ENCODE results near the gene PPP3R1. TPM values are rescaled to one million over a fixed set of nuclear protein-coding genes. Genes with fewer than 3 reads are reported as not detected.

PPP3R1 gene
- polyA plus RNA-seq, 1 donor: 43.9 TPM

DNA sequence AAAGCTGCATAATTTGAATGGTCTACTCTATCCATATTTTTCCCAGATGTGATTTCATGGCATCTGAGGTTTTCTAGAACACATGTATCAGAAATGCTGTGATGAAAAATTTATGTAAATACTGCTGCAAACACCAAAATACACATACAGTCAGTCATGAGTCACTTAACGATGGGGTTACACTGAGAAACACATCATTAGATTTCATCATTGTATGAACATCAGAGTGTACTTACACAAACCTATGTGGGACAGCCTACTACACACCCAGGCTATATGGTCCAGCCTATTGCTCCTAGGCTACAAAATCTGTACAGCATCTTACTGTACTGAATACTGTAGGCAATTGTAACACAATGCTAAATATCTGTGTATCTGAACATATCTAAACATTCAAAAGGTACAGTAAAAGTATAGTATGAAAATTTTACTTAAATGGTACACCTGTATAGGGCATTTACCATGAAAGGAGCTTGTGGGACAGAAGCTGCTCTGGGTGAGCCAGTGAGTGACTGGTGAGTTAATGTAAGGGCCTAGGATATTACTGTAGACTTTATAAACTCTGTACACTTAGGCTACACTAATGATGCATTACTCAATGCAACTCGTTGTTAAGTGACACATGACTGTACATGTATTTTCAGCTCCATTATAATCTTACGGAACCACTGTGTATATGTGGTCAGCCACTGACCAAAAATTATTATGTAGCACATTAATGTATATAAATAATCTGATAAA, 61.2 kb downstream of the PPP3R1 start:
- no peak for DNase-seq
- H3K9me3 ChIP-seq (ENCODE audit: control insufficient read depth, low read depth, low read length): no peaks in the 10 kb centered on the region
- no CpG with 5 or more reads among the region's 3 CpGs for WGBS (ENCODE audit: insufficient coverage, low lambda C conversion rate)
- H3K36me3 ChIP-seq (ENCODE audit: control insufficient read depth, insufficient read depth, low read length): no peaks in the 10 kb centered on the region
- no peaks in the 10 kb centered on the region for H3K27me3 ChIP-seq (ENCODE audit: control insufficient read depth, insufficient read depth, low read length)
- no peaks in the 10 kb centered on the region for H3K4me1 ChIP-seq (ENCODE audit: control insufficient read depth, insufficient read depth, low read length)
- H3K27ac ChIP-seq (ENCODE audit: low read length): no peak overlapping the region
- H3K4me3 ChIP-seq (ENCODE audit: low read length): no peak overlapping the region

DNA sequence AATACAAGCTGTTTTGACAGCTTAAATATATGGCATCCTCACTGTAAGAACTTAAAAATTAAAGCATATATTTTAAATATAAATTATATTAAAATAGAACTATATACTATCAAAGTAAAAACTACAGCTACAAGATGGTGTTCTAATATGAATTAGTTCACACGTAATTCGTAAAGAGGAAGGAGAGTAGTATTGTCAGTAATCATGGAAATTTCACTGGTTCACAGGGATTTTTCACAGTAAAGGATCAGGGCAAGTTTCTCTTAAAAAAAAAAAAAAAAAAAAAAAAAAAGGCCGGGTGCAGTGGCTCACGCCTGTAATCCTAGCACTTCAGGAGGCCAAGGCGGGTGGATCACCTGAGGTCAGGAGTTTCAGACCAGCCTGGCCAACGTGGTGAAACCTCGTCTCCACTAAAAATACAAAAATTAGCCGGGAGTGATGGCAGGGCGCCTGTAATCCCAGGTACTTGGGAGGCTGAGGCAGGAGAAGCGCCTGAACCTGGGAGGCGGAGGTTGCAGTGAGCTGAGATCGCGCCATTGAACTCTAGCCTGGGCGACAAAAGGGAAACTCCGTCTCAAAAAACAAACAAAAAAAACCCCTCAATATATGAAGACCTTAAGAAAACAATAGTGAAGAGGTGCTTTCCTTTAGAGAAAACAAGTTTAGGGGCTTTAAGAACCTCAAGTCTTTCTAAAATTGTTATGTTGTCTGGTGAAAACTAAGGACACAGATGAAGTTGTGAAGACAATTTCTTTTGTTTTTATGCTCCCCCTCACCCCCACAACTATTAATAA, 62.1 kb downstream of the PPP3R1 start:
- no peaks in the 10 kb centered on the region for H3K27me3 ChIP-seq (ENCODE audit: control insufficient read depth, insufficient read depth, low read length)
- H3K27ac ChIP-seq (ENCODE audit: low read length): no peak overlapping the region
- no peaks in the 10 kb centered on the region for H3K4me1 ChIP-seq (ENCODE audit: control insufficient read depth, insufficient read depth, low read length)
- DNase-seq: no peak
- peaks cover 3% of the 10 kb centered on the region for H3K36me3 ChIP-seq (ENCODE audit: control insufficient read depth, insufficient read depth, low read length)
- no peak overlapping the region for H3K4me3 ChIP-seq (ENCODE audit: low read length)
- no peaks in the 10 kb centered on the region for H3K9me3 ChIP-seq (ENCODE audit: control insufficient read depth, low read depth, low read length)
- no CpG with 5 or more reads among the region's 15 CpGs for WGBS (ENCODE audit: insufficient coverage, low lambda C conversion rate)

DNA sequence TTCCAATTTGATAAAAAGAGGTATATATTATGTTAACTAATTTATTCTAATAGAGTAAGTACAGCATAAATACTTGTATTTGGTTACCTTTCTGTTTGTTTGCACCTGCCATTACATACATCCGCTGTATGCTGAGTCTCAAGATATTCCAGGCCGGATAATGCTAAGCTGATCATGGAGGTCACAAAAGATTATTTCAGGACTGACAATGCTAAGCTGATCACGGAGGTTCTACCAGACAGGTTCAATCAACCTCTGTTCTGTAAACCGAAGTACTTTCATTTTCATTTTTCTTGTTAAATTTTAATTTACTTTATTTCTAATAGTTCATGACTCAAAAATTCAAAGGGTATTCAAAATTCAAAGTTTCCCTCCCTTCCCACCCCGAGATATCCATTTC, 63.5 kb downstream of the PPP3R1 start:
- Histone ChIP-seq H3K4me3 (ENCODE audit: low read length) (no peak overlapping the region), H3K4me1 (ENCODE audit: control insufficient read depth, insufficient read depth, low read length) (no peaks in the 10 kb centered on the region), H3K27me3 (ENCODE audit: control insufficient read depth, insufficient read depth, low read length) (no peaks in the 10 kb centered on the region), H3K27ac (ENCODE audit: low read length) (no peak overlapping the region), H3K36me3 (ENCODE audit: control insufficient read depth, insufficient read depth, low read length) (peaks cover 8% of the 10 kb centered on the region), H3K9me3 (ENCODE audit: control insufficient read depth, low read depth, low read length) (no peaks in the 10 kb centered on the region)
- WGBS (ENCODE audit: insufficient coverage, low lambda C conversion rate): 83% methylated on average over 1 of the region's 5 CpGs
- no peak for DNase-seq

DNA sequence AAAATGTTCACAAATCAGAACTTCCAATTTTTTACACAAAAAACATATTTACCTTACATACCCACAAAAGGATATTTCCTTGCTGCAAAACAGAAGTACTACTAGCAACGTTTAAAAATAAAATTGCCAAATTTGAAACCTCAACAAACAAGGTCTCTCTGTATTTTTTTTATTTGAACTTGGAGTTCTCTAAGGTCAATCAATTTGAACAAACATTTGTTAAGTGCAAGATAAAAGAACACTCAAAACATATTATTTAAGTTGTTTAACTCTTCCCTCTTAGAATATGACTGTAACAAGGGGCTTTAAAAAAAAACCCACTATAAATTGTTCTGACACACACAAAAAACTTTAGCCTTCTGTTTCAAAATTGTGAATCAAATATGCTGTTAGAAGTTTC, 65.0 kb downstream of the PPP3R1 start:
- Histone ChIP-seq H3K27ac (ENCODE audit: low read length) (no peak overlapping the region), H3K36me3 (ENCODE audit: control insufficient read depth, insufficient read depth, low read length) (peaks cover 13% of the 10 kb centered on the region), H3K4me3 (ENCODE audit: low read length) (no peak overlapping the region), H3K4me1 (ENCODE audit: control insufficient read depth, insufficient read depth, low read length) (no peaks in the 10 kb centered on the region), H3K9me3 (ENCODE audit: control insufficient read depth, low read depth, low read length) (no peaks in the 10 kb centered on the region), H3K27me3 (ENCODE audit: control insufficient read depth, insufficient read depth, low read length) (no peaks in the 10 kb centered on the region)
- DNase-seq: no peak
- 60% methylated on average over 1 of the region's 1 CpG for WGBS (ENCODE audit: insufficient coverage, low lambda C conversion rate)

DNA sequence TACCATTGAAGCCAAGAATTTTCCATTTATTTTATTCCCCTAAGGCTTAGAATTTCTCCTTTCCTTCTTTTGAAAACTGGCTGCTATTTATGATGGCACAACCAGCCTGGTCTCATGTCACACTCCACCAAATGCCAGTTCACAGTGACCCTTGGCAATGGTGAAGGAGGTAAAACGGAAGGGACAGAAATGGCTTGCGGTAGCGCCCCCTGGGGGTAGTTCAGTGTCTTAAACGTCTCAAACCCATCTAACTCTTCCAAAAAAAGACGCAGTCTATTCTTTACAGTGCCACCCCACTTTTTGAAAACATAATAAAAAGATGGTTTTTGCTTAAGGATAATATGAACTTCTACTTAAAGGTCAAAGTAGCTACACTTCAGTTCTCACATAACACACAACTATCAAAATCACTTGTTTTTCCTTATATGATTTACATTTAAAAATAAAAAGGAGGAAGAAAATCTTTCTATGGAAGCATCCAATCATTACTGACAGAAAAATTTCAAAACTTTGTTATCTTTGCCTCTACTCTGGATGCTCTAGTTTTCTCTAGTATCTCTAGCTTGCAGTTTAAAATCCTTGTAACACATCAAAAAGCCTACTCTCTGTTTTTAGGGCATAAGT, 66.7 kb downstream of the PPP3R1 start:
- DNase-seq: peak; percentile 19 to 24
- WGBS (ENCODE audit: insufficient coverage, low lambda C conversion rate): no CpG with 5 or more reads among the region's 5 CpGs
- Histone ChIP-seq H3K4me3 (ENCODE audit: low read length) (no peak overlapping the region), H3K9me3 (ENCODE audit: control insufficient read depth, low read depth, low read length) (no peaks in the 10 kb centered on the region), H3K27ac (ENCODE audit: low read length) (no peak overlapping the region), H3K27me3 (ENCODE audit: control insufficient read depth, insufficient read depth, low read length) (no peaks in the 10 kb centered on the region), H3K4me1 (ENCODE audit: control insufficient read depth, insufficient read depth, low read length) (no peaks in the 10 kb centered on the region), H3K36me3 (ENCODE audit: control insufficient read depth, insufficient read depth, low read length) (peaks cover 17% of the 10 kb centered on the region)

DNA sequence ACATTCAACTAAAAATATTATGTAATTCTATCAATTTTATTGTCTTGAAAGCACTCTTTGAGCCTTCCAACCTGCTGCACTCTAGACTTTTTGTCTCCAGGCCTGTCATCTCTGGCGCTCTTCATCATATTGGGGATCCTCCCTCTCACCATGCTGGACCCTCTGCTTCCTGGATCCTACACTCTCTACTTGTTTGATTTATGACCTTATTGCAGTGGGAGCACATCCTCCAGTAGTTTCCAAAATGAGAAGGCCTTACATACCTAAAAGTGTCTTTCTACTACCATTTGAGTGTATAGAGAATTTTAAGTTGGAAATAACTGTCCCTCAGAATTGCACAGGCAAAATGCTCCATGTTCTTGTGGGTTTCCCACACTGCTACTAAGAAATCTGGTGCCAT, 69.4 kb downstream of the PPP3R1 start:
- Histone ChIP-seq H3K4me1 (ENCODE audit: control insufficient read depth, insufficient read depth, low read length) (no peaks in the 10 kb centered on the region), H3K4me3 (ENCODE audit: low read length) (no peak overlapping the region), H3K27me3 (ENCODE audit: control insufficient read depth, insufficient read depth, low read length) (no peaks in the 10 kb centered on the region), H3K27ac (ENCODE audit: low read length) (no peak overlapping the region), H3K9me3 (ENCODE audit: control insufficient read depth, low read depth, low read length) (no peaks in the 10 kb centered on the region), H3K36me3 (ENCODE audit: control insufficient read depth, insufficient read depth, low read length) (peaks cover 18% of the 10 kb centered on the region)
- no peak for DNase-seq
- 83% methylated on average over 1 of the region's 1 CpG for WGBS (ENCODE audit: insufficient coverage, low lambda C conversion rate)

DNA sequence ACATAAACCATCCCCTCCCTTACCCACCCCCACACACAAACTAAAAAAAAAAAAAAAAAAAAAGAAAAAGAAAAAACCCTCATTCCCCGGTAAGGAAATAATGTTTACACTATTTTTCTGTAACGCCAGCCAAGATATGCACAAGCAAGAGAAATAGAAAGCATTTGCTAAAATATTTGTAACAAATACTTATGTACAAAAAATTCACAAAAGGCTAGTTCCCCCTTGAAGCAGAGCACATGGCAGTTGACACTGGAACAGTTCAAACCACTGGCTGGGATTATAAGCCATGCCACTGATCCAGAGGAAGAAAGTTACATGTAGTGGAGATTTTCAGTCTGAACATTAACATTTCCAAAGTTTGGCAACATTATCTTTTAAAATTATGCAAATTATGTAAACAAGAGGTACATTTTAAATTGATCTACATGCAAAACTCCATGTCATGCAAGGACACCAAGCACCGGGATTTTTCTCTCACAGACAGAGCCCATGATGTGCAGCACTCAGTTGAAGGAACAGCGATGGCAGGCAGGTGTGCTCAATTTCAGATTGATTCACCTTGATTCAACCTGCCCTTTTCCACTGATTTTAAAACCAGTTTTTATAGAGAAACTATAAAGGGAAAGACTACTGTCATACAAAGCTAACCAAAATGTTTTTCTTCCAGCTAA, 73.2 kb downstream of the PPP3R1 start:
- Histone ChIP-seq H3K36me3 (ENCODE audit: control insufficient read depth, insufficient read depth, low read length) (peaks cover 29% of the 10 kb centered on the region), H3K4me1 (ENCODE audit: control insufficient read depth, insufficient read depth, low read length) (no peaks in the 10 kb centered on the region), H3K27ac (ENCODE audit: low read length) (no peak overlapping the region), H3K9me3 (ENCODE audit: control insufficient read depth, low read depth, low read length) (no peaks in the 10 kb centered on the region), H3K27me3 (ENCODE audit: control insufficient read depth, insufficient read depth, low read length) (no peaks in the 10 kb centered on the region), H3K4me3 (ENCODE audit: low read length) (no peak overlapping the region)
- no CpG with 5 or more reads among the region's 4 CpGs for WGBS (ENCODE audit: insufficient coverage, low lambda C conversion rate)
- no peak for DNase-seq

DNA sequence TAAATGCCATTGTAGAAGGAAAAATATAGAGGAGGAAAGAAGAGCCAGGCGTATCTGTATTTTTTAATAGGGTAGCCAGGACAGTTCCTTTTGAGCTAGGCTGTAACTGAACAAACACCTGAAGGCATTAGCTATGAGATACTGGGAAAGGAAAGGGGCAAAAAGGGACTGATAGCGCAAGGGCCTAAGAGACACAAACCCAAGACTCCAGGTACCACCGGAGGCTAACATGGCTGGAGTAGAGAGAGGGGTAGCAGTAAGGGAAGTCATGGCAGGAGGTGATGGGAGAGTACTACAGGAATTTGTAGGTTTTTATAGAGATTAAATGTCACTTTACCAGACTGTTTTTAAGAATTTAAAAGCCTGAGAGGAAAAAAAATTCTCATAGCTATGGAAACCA, 73.9 kb downstream of the PPP3R1 start:
- Histone ChIP-seq H3K9me3 (ENCODE audit: control insufficient read depth, low read depth, low read length) (no peaks in the 10 kb centered on the region), H3K27me3 (ENCODE audit: control insufficient read depth, insufficient read depth, low read length) (no peaks in the 10 kb centered on the region), H3K4me3 (ENCODE audit: low read length) (no peak overlapping the region), H3K27ac (ENCODE audit: low read length) (no peak overlapping the region), H3K4me1 (ENCODE audit: control insufficient read depth, insufficient read depth, low read length) (no peaks in the 10 kb centered on the region), H3K36me3 (ENCODE audit: control insufficient read depth, insufficient read depth, low read length) (peaks cover 29% of the 10 kb centered on the region)
- no peak for DNase-seq
- WGBS (ENCODE audit: insufficient coverage, low lambda C conversion rate): 100% methylated on average over 1 of the region's 3 CpGs

DNA sequence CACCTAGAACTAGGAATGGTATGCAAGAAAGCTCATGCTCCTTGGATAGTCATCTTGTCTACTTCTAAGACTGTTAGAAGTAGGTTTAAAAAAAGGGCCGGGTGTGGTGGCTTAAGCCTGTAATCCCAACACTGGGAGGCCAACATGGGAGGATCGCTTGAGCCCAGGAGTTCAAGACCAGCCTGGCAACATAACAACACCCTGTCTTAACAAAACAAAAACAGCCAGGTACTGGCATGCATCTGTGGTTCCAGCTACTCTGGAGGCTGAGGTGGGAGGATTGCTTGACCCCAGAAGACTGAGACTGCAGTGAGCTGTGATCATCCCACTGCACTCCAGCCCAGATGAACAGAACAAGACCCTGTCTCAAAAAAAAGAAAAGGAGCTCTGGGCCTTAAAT, 74.8 kb downstream of the PPP3R1 start:
- H3K9me3 ChIP-seq (ENCODE audit: control insufficient read depth, low read depth, low read length): no peaks in the 10 kb centered on the region
- H3K27me3 ChIP-seq (ENCODE audit: control insufficient read depth, insufficient read depth, low read length): no peaks in the 10 kb centered on the region
- H3K27ac ChIP-seq (ENCODE audit: low read length): no peak overlapping the region
- H3K4me1 ChIP-seq (ENCODE audit: control insufficient read depth, insufficient read depth, low read length): no peaks in the 10 kb centered on the region
- no peak for DNase-seq
- no peak overlapping the region for H3K4me3 ChIP-seq (ENCODE audit: low read length)
- WGBS (ENCODE audit: insufficient coverage, low lambda C conversion rate): no CpG with 5 or more reads among the region's 2 CpGs
- peaks cover 29% of the 10 kb centered on the region for H3K36me3 ChIP-seq (ENCODE audit: control insufficient read depth, insufficient read depth, low read length)

DNA sequence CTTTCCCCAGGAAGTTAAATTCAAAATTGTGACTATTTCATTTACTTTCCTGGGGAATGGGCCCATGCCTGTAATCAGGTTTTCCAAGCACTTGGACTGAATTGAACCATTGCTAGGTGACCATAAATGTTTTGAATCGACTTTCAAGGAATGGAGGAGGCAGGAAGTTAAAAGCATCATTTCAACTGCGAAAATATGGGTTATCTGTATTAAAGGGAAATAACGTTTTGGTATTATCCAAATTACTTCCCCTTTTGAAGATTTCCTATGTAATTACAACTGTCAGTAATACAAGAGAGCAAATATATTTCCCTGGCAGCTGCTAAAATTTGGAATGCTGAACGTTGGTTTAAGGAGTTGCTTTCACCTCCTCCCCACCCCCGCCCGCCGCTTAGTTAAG, 75.7 kb downstream of the PPP3R1 start:
- H3K27me3 ChIP-seq (ENCODE audit: control insufficient read depth, insufficient read depth, low read length): no peaks in the 10 kb centered on the region
- no peak overlapping the region for H3K27ac ChIP-seq (ENCODE audit: low read length)
- H3K4me1 ChIP-seq (ENCODE audit: control insufficient read depth, insufficient read depth, low read length): no peaks in the 10 kb centered on the region
- DNase-seq: no peak
- H3K36me3 ChIP-seq (ENCODE audit: control insufficient read depth, insufficient read depth, low read length): peaks cover 29% of the 10 kb centered on the region
- no peak overlapping the region for H3K4me3 ChIP-seq (ENCODE audit: low read length)
- WGBS (ENCODE audit: insufficient coverage, low lambda C conversion rate): 100% methylated on average over 1 of the region's 7 CpGs
- no peaks in the 10 kb centered on the region for H3K9me3 ChIP-seq (ENCODE audit: control insufficient read depth, low read depth, low read length)

Measured in large intestine (tissue), 3 donors.